Upper lobe of left lung (tissue), 4 donors: Measurements from ENCODE around the gene KLHL7.

ENCODE experiments used
- CTCF ChIP-seq, 6 experiments: fragments of 450-650 bp in 4 of 6; fragments of 200-600 bp in 2 of 6; sonication (generic) in 2 of 6; IDR thresholded peaks; one replicate each; pipeline ENCODE4 v1.5.1; 2016 to 2019; ENCODE audit warnings: antibody characterized with exemption in 6 of 6
- EP300 ChIP-seq, 4 donors: sonication (generic); formaldehyde crosslinking; IDR thresholded peaks; one replicate each; pipeline ENCODE4 v1.5.1; 2017; ENCODE audit warnings: antibody characterized with exemption in 4 of 4, control low read depth in 2 of 4
- POLR2A ChIP-seq, 4 donors: fragments of 450-650 bp; IDR thresholded peaks; one replicate each; pipeline ENCODE4 v1.5.1; 2016 to 2017; ENCODE audit warnings: antibody characterized with exemption in 4 of 4, mild to moderate bottlenecking in 2 of 4
- POLR2AphosphoS5 ChIP-seq, 2 donors: sonication (generic); formaldehyde crosslinking; IDR thresholded peaks; one replicate each; pipeline ENCODE4 v1.5.1; 2017; ENCODE audit warnings: antibody characterized with exemption in 2 of 2

- TF ChIP-seq POLR2A (IDR thresholded peaks at IDR 0.05) (no peak), CTCF (IDR thresholded peaks at IDR 0.05) (no peak), EP300 (IDR thresholded peaks at IDR 0.05) (no peak), POLR2AphosphoS5 (IDR thresholded peaks at IDR 0.05) (no peak)
Observed at GRCh38 chr7:23158546-23158945, 53.0 kb downstream of the KLHL7 start.
